Measurements from ENCODE around the gene CTRL. TPM values are rescaled to one million over a fixed set of nuclear protein-coding genes. Genes with fewer than 3 reads are reported as not detected.

CTRL gene
- total RNA-seq, 2 experiments from 2014 or later: 4.0 to 5.9 TPM

DNA sequence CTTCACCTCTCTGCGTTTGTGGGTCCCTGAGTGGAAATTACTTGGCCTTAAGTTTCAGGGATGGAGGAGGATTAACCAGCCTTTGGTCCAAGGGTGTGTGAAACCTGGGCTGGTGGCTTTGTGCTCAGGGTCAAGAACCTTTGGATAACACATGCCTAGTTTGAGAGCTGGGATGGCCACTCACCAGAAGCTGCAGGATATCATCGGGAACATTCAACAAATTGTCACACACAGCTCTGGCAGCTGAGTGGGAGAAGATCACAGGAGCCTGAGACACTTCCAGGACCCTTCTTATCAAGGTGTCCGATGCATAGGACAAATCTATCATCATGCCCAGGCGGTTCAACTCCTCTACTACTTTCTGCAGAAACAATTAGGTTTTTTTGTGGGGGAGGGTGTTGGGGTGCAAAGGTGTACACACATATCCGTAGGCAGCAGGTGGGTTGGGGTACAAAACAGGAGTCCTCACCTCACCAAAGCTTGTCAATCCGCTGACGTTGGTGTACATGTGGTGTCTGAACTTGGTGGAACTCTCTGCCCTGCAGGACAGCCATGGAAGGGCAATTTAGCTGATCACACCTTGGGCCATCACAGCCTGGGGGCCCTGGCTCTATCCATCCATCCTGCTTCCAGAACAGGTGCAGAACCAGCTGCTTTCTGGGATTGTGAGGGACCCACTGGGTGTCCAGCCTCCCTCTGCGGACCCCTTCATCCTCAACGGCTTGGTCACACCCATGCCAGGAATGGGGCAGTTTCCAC, 46.0 kb upstream of the CTRL start:
- Histone ChIP-seq H3K4me1 (ENCODE audit: insufficient read depth, low read length, poor library complexity, severe bottlenecking) (peaks cover 9% of the 10 kb centered on the region), H3K36me3 (ENCODE audit: insufficient read depth, low read length) (no peaks in the 10 kb centered on the region), H3K27ac (ENCODE audit: low read depth, low read length, poor library complexity, severe bottlenecking) (no peak overlapping the region), H3K4me3 (ENCODE audit: low read depth, low read length, poor library complexity, severe bottlenecking) (no peak overlapping the region), H3K9me3 (ENCODE audit: low read length) (no peaks in the 10 kb centered on the region), H3K9me2 (ENCODE audit: insufficient read depth, low read length) (no peaks in the 10 kb centered on the region), H3K79me2 (ENCODE audit: insufficient read depth, low read depth, low read length) (no peaks in the 10 kb centered on the region), H4K20me1 (ENCODE audit: insufficient read depth, low read length) (no peaks in the 10 kb centered on the region), H3K4me2 (ENCODE audit: low read length) (no peak overlapping the region), H2AFZ (ENCODE audit: low read length) (no peak overlapping the region)
- TF ChIP-seq CTCF (conservative IDR thresholded peaks at IDR 0.05; ENCODE audit: low read length): no peak
- TF ChIP-seq EZH2phosphoT487 (IDR thresholded peaks at IDR 0.05; ENCODE audit: borderline replicate concordance, low read depth, low read length): no peak
- DNase-seq (ENCODE audit: low spot score): no peak
- CTCF ChIA-PET (ENCODE audit: unreplicated experiment): no interaction called here
- BruUV-seq (replicated peaks): no TSS peak
- intact Hi-C loops (cut with micrococcal nuclease; ENCODE audit: unreplicated experiment): no loop called here
- POLR2A ChIA-PET: no interaction called here

- POLR2A ChIA-PET: no interaction called here
- peaks cover 9% of the 10 kb centered on the region for H3K4me1 ChIP-seq (ENCODE audit: insufficient read depth, low read length, poor library complexity, severe bottlenecking)
- H3K4me3 ChIP-seq (ENCODE audit: low read depth, low read length, poor library complexity, severe bottlenecking): no peak overlapping the region
- H3K36me3 ChIP-seq (ENCODE audit: insufficient read depth, low read length): no peaks in the 10 kb centered on the region
- TF ChIP-seq EZH2phosphoT487 (IDR thresholded peaks at IDR 0.05; ENCODE audit: borderline replicate concordance, low read depth, low read length): no peak
- no peak for TF ChIP-seq CTCF (conservative IDR thresholded peaks at IDR 0.05; ENCODE audit: low read length)
- H3K9me2 ChIP-seq (ENCODE audit: insufficient read depth, low read length): no peaks in the 10 kb centered on the region
- no peak overlapping the region for H2AFZ ChIP-seq (ENCODE audit: low read length)
- intact Hi-C loops (cut with micrococcal nuclease; ENCODE audit: unreplicated experiment): no loop called here
- H3K79me2 ChIP-seq (ENCODE audit: insufficient read depth, low read depth, low read length): no peaks in the 10 kb centered on the region
- BruUV-seq (replicated peaks): no TSS peak
- H3K27ac ChIP-seq (ENCODE audit: low read depth, low read length, poor library complexity, severe bottlenecking): no peak overlapping the region
- CTCF ChIA-PET (ENCODE audit: unreplicated experiment): no interaction called here
- H3K4me2 ChIP-seq (ENCODE audit: low read length): no peak overlapping the region
- no peaks in the 10 kb centered on the region for H4K20me1 ChIP-seq (ENCODE audit: insufficient read depth, low read length)
- DNase-seq (ENCODE audit: low spot score): no peak
- no peaks in the 10 kb centered on the region for H3K9me3 ChIP-seq (ENCODE audit: low read length)
Measured at GRCh38 chr16:67977005-67977404, 45.3 kb upstream of the CTRL start.

DNA sequence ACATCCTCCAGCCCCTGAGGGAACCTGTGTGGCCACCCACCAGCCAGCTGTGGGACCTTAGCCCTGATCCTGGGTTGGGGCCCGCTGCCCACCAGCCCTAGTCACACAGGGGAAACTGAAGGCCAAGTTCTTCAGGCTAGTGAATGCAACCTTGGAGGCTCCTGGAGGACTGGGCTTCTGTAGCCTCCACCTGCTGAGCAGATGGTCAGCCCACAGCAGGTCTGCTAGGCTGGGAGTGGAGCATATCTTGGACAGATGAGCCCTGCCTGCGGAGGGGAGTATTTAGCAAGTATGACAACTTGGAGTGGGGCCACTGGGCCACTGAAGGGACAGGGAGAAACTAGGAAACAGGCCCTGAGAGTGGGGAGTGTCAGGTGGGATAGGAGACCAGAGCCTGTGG, 44.5 kb upstream of the CTRL start:
- Histone ChIP-seq H4K20me1 (ENCODE audit: insufficient read depth, low read length) (no peaks in the 10 kb centered on the region), H2AFZ (ENCODE audit: low read length) (no peak overlapping the region), H3K9me3 (ENCODE audit: low read length) (no peaks in the 10 kb centered on the region), H3K9me2 (ENCODE audit: insufficient read depth, low read length) (no peaks in the 10 kb centered on the region), H3K79me2 (ENCODE audit: insufficient read depth, low read depth, low read length) (no peaks in the 10 kb centered on the region), H3K4me3 (ENCODE audit: low read depth, low read length, poor library complexity, severe bottlenecking) (no peak overlapping the region), H3K36me3 (ENCODE audit: insufficient read depth, low read length) (no peaks in the 10 kb centered on the region), H3K4me2 (ENCODE audit: low read length) (no peak overlapping the region), H3K4me1 (ENCODE audit: insufficient read depth, low read length, poor library complexity, severe bottlenecking) (peaks cover 9% of the 10 kb centered on the region), H3K27ac (ENCODE audit: low read depth, low read length, poor library complexity, severe bottlenecking) (no peak overlapping the region)
- DNase-seq (ENCODE audit: low spot score): no peak
- POLR2A ChIA-PET: interaction anchor here (1.6 kb wide), 1 partner anchor 8 kb away, joined by 5 read pairs; no protein-coding TSS in a partner anchor
- TF ChIP-seq EZH2phosphoT487 (IDR thresholded peaks at IDR 0.05; ENCODE audit: borderline replicate concordance, low read depth, low read length) (no peak), CTCF (conservative IDR thresholded peaks at IDR 0.05; ENCODE audit: low read length) (no peak)
- no TSS peak for BruUV-seq (replicated peaks)
- CTCF ChIA-PET (ENCODE audit: unreplicated experiment): no interaction called here
- intact Hi-C loops (cut with micrococcal nuclease; ENCODE audit: unreplicated experiment): no loop called here
